HG03139 (cell line): ENCODE measurements around the gene TSEN15.

ENCODE experiments used
- ATAC-seq: cut with Tn5 transposase; IDR thresholded peaks from one replicate; pipeline ENCODE4 v1.9.1; 2021; ENCODE audit not compliant: unreplicated experiment

The TSEN15 gene

GRCh38 chr1:184052194-184052559 is 647 bp downstream of the TSEN15 start:
- no peak for ATAC-seq

GRCh38 chr1:184052750-184053149 is 1.2 kb downstream of the TSEN15 start:
- ATAC-seq = no peak

- no peak for ATAC-seq
Measured at GRCh38 chr1:184053881-184054280, 2.4 kb downstream of the TSEN15 start.

GRCh38 chr1:184056921-184057555 is 5.5 kb downstream of the TSEN15 start:
- ATAC-seq = no peak

GRCh38 chr1:184059887-184060286 is 8.4 kb downstream of the TSEN15 start:
- no peak for ATAC-seq

- no peak for ATAC-seq
Measured at GRCh38 chr1:184060316-184060715, 8.8 kb downstream of the TSEN15 start.

- no peak for ATAC-seq
Measured at GRCh38 chr1:184061396-184062003, 10.0 kb downstream of the TSEN15 start.

GRCh38 chr1:184062640-184063286 is 11.2 kb downstream of the TSEN15 start:
- no peak for ATAC-seq

GRCh38 chr1:184065559-184065958 is 14.0 kb downstream of the TSEN15 start:
- no peak for ATAC-seq

GRCh38 chr1:184068354-184068753 is 16.8 kb downstream of the TSEN15 start:
- no peak for ATAC-seq

- ATAC-seq = no peak
Measured at GRCh38 chr1:184069675-184070074, 18.1 kb downstream of the TSEN15 start.

GRCh38 chr1:184072376-184072775 is 20.8 kb downstream of the TSEN15 start:
- ATAC-seq = no peak

- ATAC-seq = no peak
Measured at GRCh38 chr1:184074383-184074782, 22.9 kb downstream of the TSEN15 start.

GRCh38 chr1:184075055-184076029 is 23.8 kb downstream of the TSEN15 start:
- ATAC-seq = no peak

GRCh38 chr1:184078564-184079249 is 27.2 kb downstream of the TSEN15 start:
- no peak for ATAC-seq

GRCh38 chr1:184080309-184080708 is 28.8 kb downstream of the TSEN15 start:
- no peak for ATAC-seq

GRCh38 chr1:184082541-184083415 is 31.2 kb downstream of the TSEN15 start:
- ATAC-seq = no peak

GRCh38 chr1:184085667-184086066 is 34.1 kb downstream of the TSEN15 start:
- no peak for ATAC-seq

GRCh38 chr1:184088037-184088436 is 36.5 kb downstream of the TSEN15 start:
- no peak for ATAC-seq

- ATAC-seq = no peak
Measured at GRCh38 chr1:184093071-184093470, 41.5 kb downstream of the TSEN15 start.
